ENCODE data around the gene SPOP. TPM values are rescaled to one million over a fixed set of nuclear protein-coding genes. Genes with fewer than 3 reads are reported as not detected.

The SPOP gene
- total and polyA plus RNA-seq, 12 donors: 39.8 to 79.9 (median 65.8) TPM

GRCh38 chr17:49715717-49716279 lies 37.9 kb upstream of the SPOP start:
- H3K4me3 ChIP-seq: no peak overlapping the region
- peaks cover 0 to 23% (median 7%) of the 10 kb centered on the region in 9 donors for H3K4me1 ChIP-seq
- intact Hi-C loops (cut with DNase I): loop anchor here in 1 of 10 donors (5.0 kb wide), 1 partner anchor 62 kb away; no protein-coding TSS in a partner anchor
- H3K36me3 ChIP-seq: peaks cover 0 to 100% (median 37%) of the 10 kb centered on the region in 9 donors
- H3K9me3 ChIP-seq: no peaks in the 10 kb centered on the region
- H3K27me3 ChIP-seq: no peaks in the 10 kb centered on the region
- DNase-seq: no peak
- WGBS, 2 donors: 43 to 54% methylated on average over 9 of the region's 9 CpGs
- H3K27ac ChIP-seq: peak overlapping the region in 3 of 10 donors; percentile 0 to 75 (median 1)
- no peak for TF ChIP-seq CTCF (IDR thresholded peaks at IDR 0.05)
- ATAC-seq: no peak

- no peaks in the 10 kb centered on the region for H3K9me3 ChIP-seq
- peak overlapping the region in 3 of 10 donors; percentile 1 to 75 (median 15) for H3K27ac ChIP-seq
- ATAC-seq (no peak), DNase-seq (no peak)
- intact Hi-C loops (cut with DNase I): loop anchor here in 1 of 10 donors (5.0 kb wide), 1 partner anchor 62 kb away; no protein-coding TSS in a partner anchor
- TF ChIP-seq CTCF (IDR thresholded peaks at IDR 0.05): no peak
- H3K36me3 ChIP-seq: peaks cover 0 to 100% (median 37%) of the 10 kb centered on the region in 9 donors
- no peaks in the 10 kb centered on the region for H3K27me3 ChIP-seq
- WGBS, 2 donors: 70 to 73% methylated on average over 4 of the region's 4 CpGs
- no peak overlapping the region for H3K4me3 ChIP-seq
- H3K4me1 ChIP-seq: peaks cover 0 to 23% (median 7%) of the 10 kb centered on the region in 9 donors
Observed at GRCh38 chr17:49715216-49715615, 37.3 kb upstream of the SPOP start.

- no peak for ATAC-seq
Observed at GRCh38 chr17:49708515-49709183, 30.8 kb upstream of the SPOP start.

More at GRCh38 chr17:49708515-49709183, 30.8 kb upstream of the SPOP start:
- Histone ChIP-seq H3K27ac (peak overlapping the region in 9 of 10 donors; percentile 30 to 97 (median 95)), H3K36me3 (peaks cover 0 to 65% (median 24%) of the 10 kb centered on the region in 9 donors), H3K27me3 (no peaks in the 10 kb centered on the region), H3K9me3 (no peaks in the 10 kb centered on the region), H3K4me1 (peaks cover 6 to 44% (median 25%) of the 10 kb centered on the region in 9 donors), H3K4me3 (peak overlapping the region in 9 of 10 donors; percentile 75 to 99 (median 89))
- no peak for DNase-seq
- TF ChIP-seq CTCF (IDR thresholded peaks at IDR 0.05): peak in 2 of 9 donors; percentile 1 to 3
- 47 to 55% methylated on average over 15 of the region's 15 CpGs for WGBS, 2 donors
- intact Hi-C loops (cut with DNase I): loop anchor here (1.0 to 10.0 kb wide), 12 partner anchors 69 to 304 kb away; partner anchors contain the start of genes DLX3 (in 6 of the 10), KAT7 (in 3 of the 10) and TAC4 (in 2 of the 10)
